ENCODE data around the gene TMEM131. TPM values are rescaled to one million over a fixed set of nuclear protein-coding genes. Genes with fewer than 3 reads are reported as not detected.

The TMEM131 gene
- total and polyA plus RNA-seq, 2 experiments from 2014 or later: 9.2 to 22.7 TPM

DNA sequence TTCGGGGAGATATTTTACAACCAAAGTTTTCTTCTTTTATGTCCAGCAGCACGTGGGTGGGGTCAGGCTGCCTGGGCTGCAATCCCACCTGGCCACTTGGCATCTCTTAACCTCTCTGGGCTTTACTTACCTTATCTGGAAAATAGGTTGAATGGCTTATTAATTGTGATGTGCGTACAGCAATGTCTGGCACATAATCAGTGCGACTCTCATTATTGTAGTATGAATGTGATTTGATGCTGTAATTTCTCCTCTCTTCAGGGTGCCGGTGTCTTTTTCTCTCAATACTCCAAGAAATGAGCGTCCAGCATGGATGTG lies 284.4 kb downstream of the TMEM131 start (continued):
- TF ChIP-seq NANOG (IDR thresholded peaks at IDR 0.05; ENCODE audit: borderline replicate concordance) (no peak), EZH2phosphoT487 (IDR thresholded peaks at IDR 0.05; ENCODE audit: unreplicated experiment) (no peak), JUNB (IDR thresholded peaks at IDR 0.05; ENCODE audit: unreplicated experiment) (no peak), CREB1 (CRISPR knock-in tag; IDR thresholded peaks at IDR 0.05; ENCODE audit: low read depth) (no peak), ZNF114 (CRISPR knock-in tag; IDR thresholded peaks at IDR 0.05) (no peak), POLR2AphosphoS5 (IDR thresholded peaks at IDR 0.05; ENCODE audit: low read depth) (no peak), ZNF331 (CRISPR knock-in tag; IDR thresholded peaks at IDR 0.05; ENCODE audit: low read depth) (no peak)
- TF ChIP-seq, protein P1, sequence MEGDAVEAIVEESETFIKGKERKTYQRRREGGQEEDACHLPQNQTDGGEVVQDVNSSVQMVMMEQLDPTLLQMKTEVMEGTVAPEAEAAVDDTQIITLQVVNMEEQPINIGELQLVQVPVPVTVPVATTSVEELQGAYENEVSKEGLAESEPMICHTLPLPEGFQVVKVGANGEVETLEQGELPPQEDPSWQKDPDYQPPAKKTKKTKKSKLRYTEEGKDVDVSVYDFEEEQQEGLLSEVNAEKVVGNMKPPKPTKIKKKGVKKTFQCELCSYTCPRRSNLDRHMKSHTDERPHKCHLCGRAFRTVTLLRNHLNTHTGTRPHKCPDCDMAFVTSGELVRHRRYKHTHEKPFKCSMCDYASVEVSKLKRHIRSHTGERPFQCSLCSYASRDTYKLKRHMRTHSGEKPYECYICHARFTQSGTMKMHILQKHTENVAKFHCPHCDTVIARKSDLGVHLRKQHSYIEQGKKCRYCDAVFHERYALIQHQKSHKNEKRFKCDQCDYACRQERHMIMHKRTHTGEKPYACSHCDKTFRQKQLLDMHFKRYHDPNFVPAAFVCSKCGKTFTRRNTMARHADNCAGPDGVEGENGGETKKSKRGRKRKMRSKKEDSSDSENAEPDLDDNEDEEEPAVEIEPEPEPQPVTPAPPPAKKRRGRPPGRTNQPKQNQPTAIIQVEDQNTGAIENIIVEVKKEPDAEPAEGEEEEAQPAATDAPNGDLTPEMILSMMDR (conservative IDR thresholded peaks at IDR 0.05; ENCODE audit: low read depth in 2 of 2): no peak
- TF ChIP-seq, protein P2, sequence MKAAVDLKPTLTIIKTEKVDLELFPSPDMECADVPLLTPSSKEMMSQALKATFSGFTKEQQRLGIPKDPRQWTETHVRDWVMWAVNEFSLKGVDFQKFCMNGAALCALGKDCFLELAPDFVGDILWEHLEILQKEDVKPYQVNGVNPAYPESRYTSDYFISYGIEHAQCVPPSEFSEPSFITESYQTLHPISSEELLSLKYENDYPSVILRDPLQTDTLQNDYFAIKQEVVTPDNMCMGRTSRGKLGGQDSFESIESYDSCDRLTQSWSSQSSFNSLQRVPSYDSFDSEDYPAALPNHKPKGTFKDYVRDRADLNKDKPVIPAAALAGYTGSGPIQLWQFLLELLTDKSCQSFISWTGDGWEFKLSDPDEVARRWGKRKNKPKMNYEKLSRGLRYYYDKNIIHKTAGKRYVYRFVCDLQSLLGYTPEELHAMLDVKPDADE (IDR thresholded peaks at IDR 0.05): no peak

DNA sequence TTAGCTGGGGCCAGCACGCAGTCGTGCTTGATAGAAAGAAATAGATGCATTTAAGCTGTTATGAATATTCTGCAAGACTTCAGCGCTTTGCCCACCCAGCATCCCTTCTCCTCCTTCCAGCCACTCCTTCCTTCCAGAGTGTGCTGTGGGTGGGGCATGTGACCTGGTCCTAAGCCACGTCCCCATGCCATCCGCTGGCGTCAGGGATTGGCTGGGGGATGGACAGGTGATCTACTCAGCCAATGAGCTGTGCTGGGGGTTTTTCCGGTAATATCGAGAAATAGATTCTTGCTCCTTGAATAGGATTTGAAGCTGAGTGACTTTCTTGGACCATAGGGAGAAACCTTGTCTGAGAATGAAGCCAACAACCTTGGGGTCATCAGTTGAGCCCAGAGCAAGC lies 287.1 kb downstream of the TMEM131 start:
- Mint-ChIP-seq H3K9me3 (no peaks in the 10 kb centered on the region; the same call in 2 of the 3 replicates), H3K27me3 (ENCODE audit: insufficient read depth, low read depth, poor library complexity) (peaks cover 4% of the 10 kb centered on the region), H3K27ac (no peak overlapping the region), H3K4me3 (no peak overlapping the region), H3K36me3 (ENCODE audit: low read depth) (peaks cover 2% of the 10 kb centered on the region; the same call in 1 of the 3 replicates), H3K4me1 (peaks cover 3% of the 10 kb centered on the region; the same call in 2 of the 3 replicates)
- Histone ChIP-seq H4K20me1 (replicated peaks; ENCODE audit: insufficient read depth) (no peaks in the 10 kb centered on the region), H3K9me2 (ENCODE audit: insufficient read depth) (no peaks in the 10 kb centered on the region), H2AFZ (no peak overlapping the region), H3F3A (replicated peaks; ENCODE audit: low read depth) (no peaks in the 10 kb centered on the region), H3K36me3 (ENCODE audit: insufficient read depth) (no peaks in the 10 kb centered on the region), H3K27me3 (ENCODE audit: insufficient read depth) (no peaks in the 10 kb centered on the region), H3K79me2 (replicated peaks; ENCODE audit: insufficient read depth) (no peaks in the 10 kb centered on the region), H3K27ac (ENCODE audit: low read depth) (no peak overlapping the region), H3K4me3 (no peak overlapping the region), H3K4me2 (no peak overlapping the region), H3K4me1 (ENCODE audit: insufficient read depth) (no peaks in the 10 kb centered on the region)
- TF ChIP-seq EZH2phosphoT487 (IDR thresholded peaks at IDR 0.05; ENCODE audit: unreplicated experiment): no peak
- no peak for TF ChIP-seq ZNF114 (CRISPR knock-in tag; IDR thresholded peaks at IDR 0.05)
- TF ChIP-seq STAT1 (IDR thresholded peaks at IDR 0.05; ENCODE audit: unreplicated experiment): no peak
- TF ChIP-seq EZH2 (IDR thresholded peaks at IDR 0.05; ENCODE audit: low read depth, unreplicated experiment): no peak
- no peak for DNase-seq (ENCODE audit: low spot score)
- ATAC-seq: no peak

DNA sequence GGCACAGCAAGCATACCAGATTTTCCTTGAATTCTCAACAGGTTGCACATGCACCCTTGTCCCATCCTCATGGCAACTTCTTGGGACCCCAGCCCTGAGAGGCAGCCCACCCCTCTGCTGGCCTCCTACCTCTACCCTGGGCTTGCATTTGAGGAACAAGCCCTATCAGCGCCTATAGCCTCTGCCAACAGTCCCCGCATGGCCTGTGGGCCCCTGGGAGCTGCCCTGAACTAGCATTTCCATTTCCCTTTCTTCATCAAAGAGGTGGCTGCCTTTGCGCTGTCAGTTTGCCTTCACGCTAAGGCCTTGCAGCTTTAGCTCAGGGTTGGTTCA lies 287.7 kb downstream of the TMEM131 start:
- Histone ChIP-seq H3K27ac (ENCODE audit: low read depth) (no peak overlapping the region), H3K4me3 (no peak overlapping the region), H3K79me2 (replicated peaks; ENCODE audit: insufficient read depth) (no peaks in the 10 kb centered on the region), H4K20me1 (replicated peaks; ENCODE audit: insufficient read depth) (no peaks in the 10 kb centered on the region), H3K4me2 (no peak overlapping the region), H2AFZ (no peak overlapping the region), H3K9me2 (ENCODE audit: insufficient read depth) (no peaks in the 10 kb centered on the region), H3K4me1 (ENCODE audit: insufficient read depth) (no peaks in the 10 kb centered on the region), H3K36me3 (ENCODE audit: insufficient read depth) (no peaks in the 10 kb centered on the region), H3F3A (replicated peaks; ENCODE audit: low read depth) (no peaks in the 10 kb centered on the region), H3K27me3 (ENCODE audit: insufficient read depth) (no peaks in the 10 kb centered on the region)
- ATAC-seq: no peak
- Mint-ChIP-seq H3K27me3 (ENCODE audit: insufficient read depth, low read depth, poor library complexity) (peaks cover 4% of the 10 kb centered on the region), H3K9me3 (no peaks in the 10 kb centered on the region; the same call in 2 of the 3 replicates), H3K27ac (no peak overlapping the region), H3K36me3 (ENCODE audit: low read depth) (peaks cover 2% of the 10 kb centered on the region; the same call in 1 of the 3 replicates), H3K4me3 (no peak overlapping the region), H3K4me1 (no peaks in the 10 kb centered on the region)
- DNase-seq (ENCODE audit: low spot score): no peak
- TF ChIP-seq, protein P3, sequence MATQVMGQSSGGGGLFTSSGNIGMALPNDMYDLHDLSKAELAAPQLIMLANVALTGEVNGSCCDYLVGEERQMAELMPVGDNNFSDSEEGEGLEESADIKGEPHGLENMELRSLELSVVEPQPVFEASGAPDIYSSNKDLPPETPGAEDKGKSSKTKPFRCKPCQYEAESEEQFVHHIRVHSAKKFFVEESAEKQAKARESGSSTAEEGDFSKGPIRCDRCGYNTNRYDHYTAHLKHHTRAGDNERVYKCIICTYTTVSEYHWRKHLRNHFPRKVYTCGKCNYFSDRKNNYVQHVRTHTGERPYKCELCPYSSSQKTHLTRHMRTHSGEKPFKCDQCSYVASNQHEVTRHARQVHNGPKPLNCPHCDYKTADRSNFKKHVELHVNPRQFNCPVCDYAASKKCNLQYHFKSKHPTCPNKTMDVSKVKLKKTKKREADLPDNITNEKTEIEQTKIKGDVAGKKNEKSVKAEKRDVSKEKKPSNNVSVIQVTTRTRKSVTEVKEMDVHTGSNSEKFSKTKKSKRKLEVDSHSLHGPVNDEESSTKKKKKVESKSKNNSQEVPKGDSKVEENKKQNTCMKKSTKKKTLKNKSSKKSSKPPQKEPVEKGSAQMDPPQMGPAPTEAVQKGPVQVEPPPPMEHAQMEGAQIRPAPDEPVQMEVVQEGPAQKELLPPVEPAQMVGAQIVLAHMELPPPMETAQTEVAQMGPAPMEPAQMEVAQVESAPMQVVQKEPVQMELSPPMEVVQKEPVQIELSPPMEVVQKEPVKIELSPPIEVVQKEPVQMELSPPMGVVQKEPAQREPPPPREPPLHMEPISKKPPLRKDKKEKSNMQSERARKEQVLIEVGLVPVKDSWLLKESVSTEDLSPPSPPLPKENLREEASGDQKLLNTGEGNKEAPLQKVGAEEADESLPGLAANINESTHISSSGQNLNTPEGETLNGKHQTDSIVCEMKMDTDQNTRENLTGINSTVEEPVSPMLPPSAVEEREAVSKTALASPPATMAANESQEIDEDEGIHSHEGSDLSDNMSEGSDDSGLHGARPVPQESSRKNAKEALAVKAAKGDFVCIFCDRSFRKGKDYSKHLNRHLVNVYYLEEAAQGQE (IDR thresholded peaks at IDR 0.05; ENCODE audit: unreplicated experiment): no peak
- TF ChIP-seq, protein P2 (IDR thresholded peaks at IDR 0.05): no peak
- no peak for TF ChIP-seq ZNF331 (CRISPR knock-in tag; IDR thresholded peaks at IDR 0.05; ENCODE audit: low read depth)
- no peak for TF ChIP-seq ZNF114 (CRISPR knock-in tag; IDR thresholded peaks at IDR 0.05)
- no peak for TF ChIP-seq EZH2 (IDR thresholded peaks at IDR 0.05; ENCODE audit: low read depth, unreplicated experiment)
- no peak for TF ChIP-seq POLR2AphosphoS5 (IDR thresholded peaks at IDR 0.05; ENCODE audit: low read depth)
- TF ChIP-seq NANOG (IDR thresholded peaks at IDR 0.05; ENCODE audit: borderline replicate concordance): no peak
- TF ChIP-seq EZH2phosphoT487 (IDR thresholded peaks at IDR 0.05; ENCODE audit: unreplicated experiment): no peak
- TF ChIP-seq JUNB (IDR thresholded peaks at IDR 0.05; ENCODE audit: unreplicated experiment): no peak
- no peak for TF ChIP-seq CREB1 (CRISPR knock-in tag; IDR thresholded peaks at IDR 0.05; ENCODE audit: low read depth)
